Measurements from ENCODE around the gene NUP93.

DNA sequence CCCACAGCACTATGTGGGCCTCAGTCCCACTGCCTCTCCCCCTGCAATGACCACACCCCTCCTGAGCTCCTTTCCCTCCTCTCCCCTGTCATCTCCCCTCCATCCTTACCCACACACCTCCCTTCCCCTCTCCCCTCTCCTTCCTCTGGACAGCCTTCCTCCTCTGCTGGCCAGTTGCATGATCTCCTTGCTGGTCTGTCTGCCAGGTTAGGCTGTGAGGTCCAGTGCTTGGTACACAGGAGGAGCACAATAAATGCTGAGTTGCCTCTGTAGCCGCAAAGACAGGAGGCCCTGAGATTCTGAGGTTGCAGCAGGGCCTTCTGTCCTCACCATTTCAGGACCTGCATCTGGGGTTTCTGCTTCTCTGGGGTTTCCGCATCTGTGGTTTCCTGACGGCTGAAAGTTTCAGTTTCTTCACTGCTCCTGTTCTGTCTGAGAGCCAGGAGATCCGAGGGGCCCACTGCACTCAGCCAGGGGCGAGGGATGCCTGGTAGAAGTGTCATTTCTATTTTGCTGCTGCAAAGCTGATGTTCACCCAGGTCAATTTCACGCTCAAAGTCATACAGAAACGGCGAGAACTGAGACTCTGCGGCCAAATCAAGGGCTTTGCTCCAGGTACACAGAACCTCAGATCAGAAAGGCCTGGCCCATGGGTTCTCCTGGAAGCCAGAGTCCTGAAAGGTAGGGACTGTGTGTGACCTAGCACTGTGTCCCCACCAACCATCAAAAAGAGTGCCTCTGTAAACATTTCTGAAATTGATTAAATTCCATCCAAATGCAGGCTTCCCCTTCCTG is 130.5 kb downstream of the NUP93 start:
- TF ChIP-seq, protein P1, sequence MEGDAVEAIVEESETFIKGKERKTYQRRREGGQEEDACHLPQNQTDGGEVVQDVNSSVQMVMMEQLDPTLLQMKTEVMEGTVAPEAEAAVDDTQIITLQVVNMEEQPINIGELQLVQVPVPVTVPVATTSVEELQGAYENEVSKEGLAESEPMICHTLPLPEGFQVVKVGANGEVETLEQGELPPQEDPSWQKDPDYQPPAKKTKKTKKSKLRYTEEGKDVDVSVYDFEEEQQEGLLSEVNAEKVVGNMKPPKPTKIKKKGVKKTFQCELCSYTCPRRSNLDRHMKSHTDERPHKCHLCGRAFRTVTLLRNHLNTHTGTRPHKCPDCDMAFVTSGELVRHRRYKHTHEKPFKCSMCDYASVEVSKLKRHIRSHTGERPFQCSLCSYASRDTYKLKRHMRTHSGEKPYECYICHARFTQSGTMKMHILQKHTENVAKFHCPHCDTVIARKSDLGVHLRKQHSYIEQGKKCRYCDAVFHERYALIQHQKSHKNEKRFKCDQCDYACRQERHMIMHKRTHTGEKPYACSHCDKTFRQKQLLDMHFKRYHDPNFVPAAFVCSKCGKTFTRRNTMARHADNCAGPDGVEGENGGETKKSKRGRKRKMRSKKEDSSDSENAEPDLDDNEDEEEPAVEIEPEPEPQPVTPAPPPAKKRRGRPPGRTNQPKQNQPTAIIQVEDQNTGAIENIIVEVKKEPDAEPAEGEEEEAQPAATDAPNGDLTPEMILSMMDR (IDR thresholded peaks at IDR 0.05), result no peak
- no peak for TF ChIP-seq POLR2A (IDR thresholded peaks at IDR 0.05)
